MCF 10A (cell line): ENCODE measurements around the gene GPHA2. TPM values are rescaled to one million over a fixed set of nuclear protein-coding genes. Genes with fewer than 3 reads are reported as not detected.

Experiments used
- BruUV-seq: library from RNA; stranded (reverse); fragments of 400-500 nt; replicated peaks from 2 replicates; lab custom pipeline; 2021; lab: Mats Ljungman, UMichigan
- CTCF ChIA-PET: fragments of 300-600 bp; sonication (Branson Sonifier 250); formaldehyde crosslinking; extraction: SDS; loops from one replicate; lab custom pipeline; 2021; ENCODE audit warnings: antibody characterized with exemption, inconsistent platforms; lab: Yijun Ruan, JAX
- POLR2A ChIA-PET: fragments of 300-600, 350-650 bp; sonication (Branson Sonifier 250); formaldehyde crosslinking; extraction: SDS; loops from one replicate; lab custom pipeline; 2020; ENCODE audit warnings: antibody characterized with exemption, inconsistent platforms; lab: Yijun Ruan, JAX
- DNase-seq: peaks from one replicate; pipeline ENCODE4 v3.0.0-alpha.2; 2018; ENCODE audit not compliant: unreplicated experiment
- H3K27ac Mint-ChIP-seq: one replicate; pipeline ENCODE4 v1.8.0; 2022; ENCODE audit warnings: mild to moderate bottlenecking, low read depth, mixed read lengths; ENCODE audit not compliant: unreplicated experiment
- H3K27me3 Mint-ChIP-seq: one replicate; pipeline ENCODE4 v1.8.0; 2022; ENCODE audit warnings: mixed read lengths; ENCODE audit not compliant: insufficient read depth, unreplicated experiment
- H3K36me3 Mint-ChIP-seq: one replicate; pipeline ENCODE4 v1.8.0; 2022; ENCODE audit warnings: mild to moderate bottlenecking, moderate library complexity, mixed read lengths; ENCODE audit not compliant: insufficient read depth, unreplicated experiment
- H3K4me1 Mint-ChIP-seq: one replicate; pipeline ENCODE4 v1.8.0; 2022; ENCODE audit warnings: mixed read lengths; ENCODE audit not compliant: insufficient read depth, unreplicated experiment
- H3K4me3 Mint-ChIP-seq: one replicate; pipeline ENCODE4 v1.8.0; 2022; ENCODE audit warnings: mild to moderate bottlenecking, moderate library complexity, mixed read lengths; ENCODE audit not compliant: unreplicated experiment
- H3K9me3 Mint-ChIP-seq: one replicate; pipeline ENCODE4 v1.8.0; 2022; ENCODE audit warnings: mixed read lengths; ENCODE audit not compliant: unreplicated experiment
- intact Hi-C: fragments of 100-400 bp; cut with micrococcal nuclease; formaldehyde crosslinking; loops from 2 replicates; pipeline ENCODE4 v1.14.1; 2022
- total RNA-seq: library from RNA; stranded (reverse); gene quantifications from 2 replicates; pipeline ENCODE4 v1.2.3, GENCODE V29; 2022
- TF ChIP-seq, protein P1 (sequence below): fragments of 200-600 bp; IDR thresholded peaks from one replicate; pipeline ENCODE4 v1.8.0; 2022; ENCODE audit warnings: antibody characterized with exemption, mild to moderate bottlenecking; ENCODE audit not compliant: unreplicated experiment

The GPHA2 gene
- total RNA-seq, 1 experiment from 2014 or later = not detected

DNA sequence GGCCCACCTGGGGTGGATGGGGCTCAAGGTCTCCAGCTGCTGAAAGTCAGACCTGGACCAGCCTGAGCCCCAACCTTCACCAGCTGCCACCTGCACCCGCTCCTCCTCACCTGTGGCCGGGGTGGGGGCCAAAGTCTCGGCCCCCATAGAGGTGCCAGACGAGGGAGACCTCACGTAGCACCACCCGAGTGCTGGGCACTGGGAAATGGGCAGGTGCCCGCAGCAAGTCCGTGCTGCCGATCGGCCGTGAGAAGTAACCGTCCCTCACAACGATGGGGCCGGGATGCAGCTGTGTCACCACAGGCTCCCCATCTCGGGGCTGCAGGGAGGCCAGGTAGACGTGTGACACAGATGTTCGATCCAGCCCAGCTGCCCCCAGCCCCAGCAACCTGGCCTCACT is 34.9 kb downstream of the GPHA2 start:
- intact Hi-C loops = no loop called here
- Mint-ChIP-seq H3K27ac (no peak overlapping the region), H3K4me3 (no peak overlapping the region), H3K36me3 (peaks cover 38% of the 10 kb centered on the region), H3K9me3 (no peaks in the 10 kb centered on the region), H3K4me1 (peaks cover 6% of the 10 kb centered on the region), H3K27me3 (no peaks in the 10 kb centered on the region)
- DNase-seq = no peak
- no TSS peak for BruUV-seq
- CTCF ChIA-PET = interaction anchor here (0.6 to 1.2 kb wide), 3 partner anchors 13 to 112 kb away, joined by 3 to 8 read pairs (median 3); no protein-coding TSS in a partner anchor
- TF ChIP-seq, protein P1, sequence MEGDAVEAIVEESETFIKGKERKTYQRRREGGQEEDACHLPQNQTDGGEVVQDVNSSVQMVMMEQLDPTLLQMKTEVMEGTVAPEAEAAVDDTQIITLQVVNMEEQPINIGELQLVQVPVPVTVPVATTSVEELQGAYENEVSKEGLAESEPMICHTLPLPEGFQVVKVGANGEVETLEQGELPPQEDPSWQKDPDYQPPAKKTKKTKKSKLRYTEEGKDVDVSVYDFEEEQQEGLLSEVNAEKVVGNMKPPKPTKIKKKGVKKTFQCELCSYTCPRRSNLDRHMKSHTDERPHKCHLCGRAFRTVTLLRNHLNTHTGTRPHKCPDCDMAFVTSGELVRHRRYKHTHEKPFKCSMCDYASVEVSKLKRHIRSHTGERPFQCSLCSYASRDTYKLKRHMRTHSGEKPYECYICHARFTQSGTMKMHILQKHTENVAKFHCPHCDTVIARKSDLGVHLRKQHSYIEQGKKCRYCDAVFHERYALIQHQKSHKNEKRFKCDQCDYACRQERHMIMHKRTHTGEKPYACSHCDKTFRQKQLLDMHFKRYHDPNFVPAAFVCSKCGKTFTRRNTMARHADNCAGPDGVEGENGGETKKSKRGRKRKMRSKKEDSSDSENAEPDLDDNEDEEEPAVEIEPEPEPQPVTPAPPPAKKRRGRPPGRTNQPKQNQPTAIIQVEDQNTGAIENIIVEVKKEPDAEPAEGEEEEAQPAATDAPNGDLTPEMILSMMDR = no peak
- POLR2A ChIA-PET = interaction anchor here (0.6 to 1.6 kb wide), 4 partner anchors 22 to 116 kb away, joined by 3 to 4 read pairs (median 3); partner anchors contain the start of gene EHD1

DNA sequence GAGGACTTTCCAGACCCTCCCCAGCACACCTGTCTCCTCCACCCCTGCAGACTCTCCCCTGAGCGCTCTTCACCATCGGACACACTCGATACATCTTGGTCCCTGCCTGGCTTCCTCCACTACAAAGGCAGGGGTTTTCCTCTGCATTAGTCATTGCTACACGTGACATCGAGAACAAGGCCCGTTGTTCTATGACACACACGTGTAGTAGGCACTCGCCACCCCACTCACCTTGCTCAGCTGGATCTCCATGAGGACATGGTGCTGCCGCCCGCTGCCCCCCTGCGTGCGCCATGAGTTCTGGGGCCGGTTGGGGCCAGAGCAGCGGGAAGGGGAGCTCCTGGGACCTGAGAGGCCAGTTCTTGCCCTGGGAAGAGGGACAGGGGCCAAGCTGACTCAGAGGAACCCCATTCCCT is 35.4 kb downstream of the GPHA2 start:
- peak; percentile 67 for DNase-seq
- no TSS peak for BruUV-seq
- TF ChIP-seq, protein P1 = no peak
- POLR2A ChIA-PET = interaction anchor here (0.7 to 1.6 kb wide), 3 partner anchors 21 to 221 kb away, joined by 3 read pairs; partner anchors contain the start of genes EHD1 and FAU
- Mint-ChIP-seq H3K27ac (no peak overlapping the region), H3K9me3 (no peaks in the 10 kb centered on the region), H3K36me3 (peaks cover 38% of the 10 kb centered on the region), H3K4me1 (peaks cover 6% of the 10 kb centered on the region), H3K4me3 (no peak overlapping the region), H3K27me3 (no peaks in the 10 kb centered on the region)
- intact Hi-C loops = no loop called here
- CTCF ChIA-PET = interaction anchor here (0.7 to 1.2 kb wide), 3 partner anchors 11 to 55 kb away, joined by 3 to 8 read pairs (median 3); no protein-coding TSS in a partner anchor

DNA sequence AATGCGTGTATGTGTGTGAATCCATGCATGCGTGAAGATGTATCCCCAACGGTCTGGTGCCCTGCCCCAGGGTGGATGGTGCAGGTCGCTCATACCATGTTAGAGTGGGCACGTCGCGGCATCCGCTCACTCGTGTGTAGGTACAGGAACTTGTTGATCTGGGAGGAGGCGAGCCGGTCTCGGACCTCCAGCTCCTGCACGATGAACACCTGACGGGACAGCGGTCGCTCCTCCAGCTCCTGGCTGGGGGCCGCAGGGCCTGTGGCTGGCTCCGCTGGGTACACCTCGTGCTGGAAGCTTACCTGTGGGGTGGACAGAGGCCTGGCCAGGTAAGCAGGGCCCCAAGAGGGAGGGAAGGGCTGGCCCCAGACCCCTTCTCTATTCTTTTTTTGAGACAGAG is 37.2 kb downstream of the GPHA2 start:
- Mint-ChIP-seq H3K4me1 (peaks cover 6% of the 10 kb centered on the region), H3K9me3 (no peaks in the 10 kb centered on the region), H3K27ac (no peak overlapping the region), H3K36me3 (peaks cover 29% of the 10 kb centered on the region), H3K27me3 (no peaks in the 10 kb centered on the region), H3K4me3 (no peak overlapping the region)
- DNase-seq = no peak
- POLR2A ChIA-PET = interaction anchor here (0.6 to 1.6 kb wide), 2 partner anchors 19 to 110 kb away, joined by 3 to 6 read pairs; partner anchors contain the start of gene ATG2A
- CTCF ChIA-PET = interaction anchor here (0.6 to 7.1 kb wide), 2 partner anchors 50 to 57 kb away, joined by 3 to 93 read pairs; no protein-coding TSS in a partner anchor
- BruUV-seq = no TSS peak
- TF ChIP-seq, protein P1 = no peak
- intact Hi-C loops = no loop called here

DNA sequence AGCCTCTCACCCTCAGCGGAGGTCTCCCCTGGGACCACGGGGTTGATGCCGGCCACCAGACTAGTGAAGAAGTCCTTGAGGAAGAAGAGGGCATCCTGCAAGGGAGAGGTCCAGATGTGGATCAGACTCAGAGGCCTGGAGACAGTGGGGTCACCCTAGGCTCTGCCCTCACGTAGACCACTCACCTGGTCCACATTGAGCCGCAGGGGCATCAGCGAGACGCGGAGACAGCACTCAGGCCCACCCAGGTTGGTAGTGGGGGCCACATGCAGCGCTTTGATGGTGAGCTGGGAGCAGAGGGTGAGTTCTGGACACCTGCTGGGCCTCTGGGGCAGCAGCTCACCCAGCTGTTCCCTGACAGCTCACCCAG is 37.6 kb downstream of the GPHA2 start:
- no peaks in the 10 kb centered on the region for H3K9me3 Mint-ChIP-seq
- CTCF ChIA-PET = interaction anchor here (0.6 to 7.1 kb wide), 3 partner anchors 50 to 58 kb away, joined by 3 to 93 read pairs (median 3); no protein-coding TSS in a partner anchor

More for the DNA sequence above, 37.6 kb downstream of the GPHA2 start:
- intact Hi-C loops = no loop called here
- POLR2A ChIA-PET = interaction anchor here (0.6 to 1.6 kb wide), 2 partner anchors 19 to 111 kb away, joined by 3 to 6 read pairs; partner anchors contain the start of gene ATG2A
- DNase-seq = no peak
- Mint-ChIP-seq H3K36me3 (peaks cover 29% of the 10 kb centered on the region), H3K27me3 (no peaks in the 10 kb centered on the region), H3K27ac (no peak overlapping the region), H3K4me3 (no peak overlapping the region), H3K4me1 (peaks cover 6% of the 10 kb centered on the region)
- no TSS peak for BruUV-seq
- TF ChIP-seq, protein P1 = no peak
